GOT3 (cell line): ENCODE measurements around the gene CAPNS2.

ENCODE experiments used
- DNase-seq: peaks from one replicate; lab custom pipeline; 2025; ENCODE audit warnings: mixed read lengths; lab: John Stamatoyannopoulos, UW

The CAPNS2 gene

GRCh38 chr16:55566432-55567175 lies at the start of gene CAPNS2:
TSS of gene CAPNS2 (plus strand) at chr16:55566684. CDS start at chr16:55566757, 73 bp downstream.
- no peak for DNase-seq

GRCh38 chr16:55521792-55522191 lies 44.7 kb upstream of the CAPNS2 start:
- no peak for DNase-seq

GRCh38 chr16:55526441-55526840 lies 40.0 kb upstream of the CAPNS2 start:
- DNase-seq, result no peak

- no peak for DNase-seq
Measured at GRCh38 chr16:55527885-55528284, 38.6 kb upstream of the CAPNS2 start.

GRCh38 chr16:55529018-55529417 lies 37.5 kb upstream of the CAPNS2 start:
- DNase-seq, result no peak

GRCh38 chr16:55530316-55530856 lies 36.1 kb upstream of the CAPNS2 start:
- no peak for DNase-seq

- no peak for DNase-seq
Measured at GRCh38 chr16:55532227-55532626, 34.3 kb upstream of the CAPNS2 start.

- no peak for DNase-seq
Measured at GRCh38 chr16:55534756-55535155, 31.7 kb upstream of the CAPNS2 start.

GRCh38 chr16:55539049-55539448 lies 27.4 kb upstream of the CAPNS2 start:
- DNase-seq, result no peak

- no peak for DNase-seq
Measured at GRCh38 chr16:55539488-55539887, 27.0 kb upstream of the CAPNS2 start.

GRCh38 chr16:55540221-55540620 lies 26.3 kb upstream of the CAPNS2 start:
- no peak for DNase-seq

GRCh38 chr16:55542459-55543082 lies 23.9 kb upstream of the CAPNS2 start:
- no peak for DNase-seq

GRCh38 chr16:55543472-55543871 lies 23.0 kb upstream of the CAPNS2 start:
- DNase-seq, result no peak

- peak; percentile 8 for DNase-seq
Measured at GRCh38 chr16:55552621-55553020, 13.9 kb upstream of the CAPNS2 start.

GRCh38 chr16:55555436-55555835 lies 11.0 kb upstream of the CAPNS2 start:
- no peak for DNase-seq

- no peak for DNase-seq
Measured at GRCh38 chr16:55557186-55557585, 9.3 kb upstream of the CAPNS2 start.

- DNase-seq, result no peak
Measured at GRCh38 chr16:55559233-55559632, 7.3 kb upstream of the CAPNS2 start.

GRCh38 chr16:55559933-55560516 lies 6.5 kb upstream of the CAPNS2 start:
- DNase-seq, result no peak

- no peak for DNase-seq
Measured at GRCh38 chr16:55561319-55561848, 5.1 kb upstream of the CAPNS2 start.

- DNase-seq, result no peak
Measured at GRCh38 chr16:55562936-55563335, 3.5 kb upstream of the CAPNS2 start.

- no peak for DNase-seq
Measured at GRCh38 chr16:55563797-55564196, 2.7 kb upstream of the CAPNS2 start.

- no peak for DNase-seq
Measured at GRCh38 chr16:55565086-55565485, 1.4 kb upstream of the CAPNS2 start.

GRCh38 chr16:55567382-55567781 lies 898 bp downstream of the CAPNS2 start:
- DNase-seq, result no peak
